ENCODE results near the gene BZW1.

DNA sequence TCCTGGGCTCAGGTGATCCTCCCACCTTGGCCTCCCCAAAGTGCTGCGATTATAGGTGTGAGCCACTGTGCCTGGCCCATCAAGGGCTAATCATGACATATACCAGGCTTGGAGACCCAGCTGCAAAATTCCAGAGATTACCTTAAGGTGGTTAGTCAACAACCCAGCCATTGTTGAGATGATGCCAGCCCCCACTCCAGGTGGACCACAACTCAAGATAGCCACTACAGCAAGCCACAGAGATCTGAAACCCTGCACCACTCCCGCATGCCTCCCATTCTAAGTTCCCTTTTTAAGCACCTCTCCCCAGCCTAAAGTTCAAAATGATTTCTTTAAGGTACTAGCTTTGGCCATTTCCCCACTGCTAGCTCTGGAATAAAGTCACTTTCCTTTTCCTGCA is 57.3 kb downstream of the BZW1 start:
- no peak for TF ChIP-seq POLR2A (IDR thresholded peaks at IDR 0.05)
- TF ChIP-seq, protein P1, sequence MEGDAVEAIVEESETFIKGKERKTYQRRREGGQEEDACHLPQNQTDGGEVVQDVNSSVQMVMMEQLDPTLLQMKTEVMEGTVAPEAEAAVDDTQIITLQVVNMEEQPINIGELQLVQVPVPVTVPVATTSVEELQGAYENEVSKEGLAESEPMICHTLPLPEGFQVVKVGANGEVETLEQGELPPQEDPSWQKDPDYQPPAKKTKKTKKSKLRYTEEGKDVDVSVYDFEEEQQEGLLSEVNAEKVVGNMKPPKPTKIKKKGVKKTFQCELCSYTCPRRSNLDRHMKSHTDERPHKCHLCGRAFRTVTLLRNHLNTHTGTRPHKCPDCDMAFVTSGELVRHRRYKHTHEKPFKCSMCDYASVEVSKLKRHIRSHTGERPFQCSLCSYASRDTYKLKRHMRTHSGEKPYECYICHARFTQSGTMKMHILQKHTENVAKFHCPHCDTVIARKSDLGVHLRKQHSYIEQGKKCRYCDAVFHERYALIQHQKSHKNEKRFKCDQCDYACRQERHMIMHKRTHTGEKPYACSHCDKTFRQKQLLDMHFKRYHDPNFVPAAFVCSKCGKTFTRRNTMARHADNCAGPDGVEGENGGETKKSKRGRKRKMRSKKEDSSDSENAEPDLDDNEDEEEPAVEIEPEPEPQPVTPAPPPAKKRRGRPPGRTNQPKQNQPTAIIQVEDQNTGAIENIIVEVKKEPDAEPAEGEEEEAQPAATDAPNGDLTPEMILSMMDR (IDR thresholded peaks at IDR 0.05): no peak

Data from vagina (tissue), 2 donors.